NCI-H748 treated with DMSO at 0.1 percent for 48 hours (cell line): ENCODE data around the gene ANK3.

Experiments used
- DNase-seq: peaks from one replicate; lab custom pipeline; 2025; lab: John Stamatoyannopoulos, UW

ANK3 gene

GRCh38 chr10:60222047-60222446, 167.6 kb downstream of the ANK3 start:
- DNase-seq = no peak

GRCh38 chr10:60212195-60212594, 177.5 kb downstream of the ANK3 start:
- no peak for DNase-seq

- no peak for DNase-seq
Observed at GRCh38 chr10:60209874-60210570, 179.7 kb downstream of the ANK3 start.

GRCh38 chr10:60208676-60209269, 180.9 kb downstream of the ANK3 start:
- DNase-seq = peak; percentile 5

GRCh38 chr10:60207894-60208293, 181.8 kb downstream of the ANK3 start:
- DNase-seq = no peak

GRCh38 chr10:60206735-60207134, 182.9 kb downstream of the ANK3 start:
- DNase-seq = no peak

- DNase-seq = no peak
Observed at GRCh38 chr10:60205741-60206140, 183.9 kb downstream of the ANK3 start.

- no peak for DNase-seq
Observed at GRCh38 chr10:60203993-60204618, 185.6 kb downstream of the ANK3 start.

- DNase-seq = no peak
Observed at GRCh38 chr10:60200682-60201053, 189.0 kb downstream of the ANK3 start.

- DNase-seq = no peak
Observed at GRCh38 chr10:60200012-60200681, 189.5 kb downstream of the ANK3 start.

GRCh38 chr10:60197206-60197605, 192.5 kb downstream of the ANK3 start:
- no peak for DNase-seq

GRCh38 chr10:60194421-60194820, 195.3 kb downstream of the ANK3 start:
- no peak for DNase-seq

- no peak for DNase-seq
Observed at GRCh38 chr10:60192946-60193345, 196.7 kb downstream of the ANK3 start.

GRCh38 chr10:60189861-60190475, 199.7 kb downstream of the ANK3 start:
- DNase-seq = no peak

- no peak for DNase-seq
Observed at GRCh38 chr10:60188548-60188947, 201.1 kb downstream of the ANK3 start.

GRCh38 chr10:60187691-60188090, 202.0 kb downstream of the ANK3 start:
- DNase-seq = no peak

GRCh38 chr10:60186315-60187071, 203.2 kb downstream of the ANK3 start:
- DNase-seq = no peak

GRCh38 chr10:60185421-60185820, 204.3 kb downstream of the ANK3 start:
- DNase-seq = no peak

- no peak for DNase-seq
Observed at GRCh38 chr10:60182691-60183090, 207.0 kb downstream of the ANK3 start.

- DNase-seq = no peak
Observed at GRCh38 chr10:60176925-60177324, 212.8 kb downstream of the ANK3 start.

- no peak for DNase-seq
Observed at GRCh38 chr10:60175441-60175971, 214.2 kb downstream of the ANK3 start.
